ENCODE measurements around the gene CELF2.
A peak's percentile ranks its signal among the peaks of the same experiment; 100 is the strongest.

CELF2 gene

GRCh38 chr10:11166550-11166949 lies 148.9 kb downstream of the CELF2 start:
- Mint-ChIP-seq H3K9me3 (peaks cover 10% of the 10 kb centered on the region), H3K27ac (no peak overlapping the region), H3K36me3 (ENCODE audit: low read depth) (peaks cover 7% of the 10 kb centered on the region), H3K27me3 (ENCODE audit: low read depth, poor library complexity) (peaks cover 40% of the 10 kb centered on the region), H3K4me3 (peak overlapping the region; percentile 85), H3K4me1 (peaks cover 39% of the 10 kb centered on the region)
- TF ChIP-seq CTCF (IDR thresholded peaks at IDR 0.05): no peak
- no peak for DNase-seq

- Mint-ChIP-seq H3K4me3 (no peak overlapping the region), H3K36me3 (ENCODE audit: low read depth) (no peaks in the 10 kb centered on the region), H3K9me3 (peaks cover 2% of the 10 kb centered on the region), H3K27ac (no peak overlapping the region), H3K27me3 (ENCODE audit: low read depth, poor library complexity) (peaks cover 36% of the 10 kb centered on the region), H3K4me1 (peaks cover 39% of the 10 kb centered on the region)
- TF ChIP-seq CTCF (IDR thresholded peaks at IDR 0.05): no peak
- no peak for DNase-seq
Observed at GRCh38 chr10:11167233-11167966, 149.7 kb downstream of the CELF2 start.

- no peak overlapping the region for H3K27ac Mint-ChIP-seq
- H3K4me3 Mint-ChIP-seq: no peak overlapping the region
- H3K27me3 Mint-ChIP-seq (ENCODE audit: low read depth, poor library complexity): peaks cover 29% of the 10 kb centered on the region
- no peak for DNase-seq
- H3K4me1 Mint-ChIP-seq: peaks cover 27% of the 10 kb centered on the region
- no peaks in the 10 kb centered on the region for H3K9me3 Mint-ChIP-seq
- no peak for TF ChIP-seq CTCF (IDR thresholded peaks at IDR 0.05)
- no peaks in the 10 kb centered on the region for H3K36me3 Mint-ChIP-seq (ENCODE audit: low read depth)
Observed at GRCh38 chr10:11168423-11169090, 150.9 kb downstream of the CELF2 start.

DNA sequence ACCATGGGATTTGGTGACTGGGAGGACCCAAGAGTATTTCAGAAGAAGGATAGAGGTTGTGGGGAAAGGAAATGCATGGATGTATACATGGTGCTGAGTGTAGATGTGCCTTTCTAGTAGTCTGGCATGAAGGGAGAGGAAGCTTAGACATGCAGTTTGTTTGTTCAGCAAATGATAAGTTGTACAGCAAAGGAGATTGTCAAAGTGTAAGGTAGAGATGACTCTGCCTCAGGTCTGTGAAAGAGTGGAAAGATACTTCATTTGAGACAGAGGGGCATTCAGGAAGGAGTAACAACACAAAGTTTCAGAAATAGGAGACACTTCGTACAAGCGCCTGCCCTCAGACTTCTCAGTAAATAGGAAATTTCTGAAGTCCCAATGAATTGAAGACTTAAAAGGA lies 152.3 kb downstream of the CELF2 start:
- Mint-ChIP-seq H3K36me3 (ENCODE audit: low read depth) (no peaks in the 10 kb centered on the region), H3K27me3 (ENCODE audit: low read depth, poor library complexity) (peaks cover 22% of the 10 kb centered on the region), H3K4me1 (peaks cover 14% of the 10 kb centered on the region), H3K27ac (no peak overlapping the region), H3K9me3 (no peaks in the 10 kb centered on the region), H3K4me3 (no peak overlapping the region)
- TF ChIP-seq CTCF (IDR thresholded peaks at IDR 0.05): no peak
- no peak for DNase-seq

- Mint-ChIP-seq H3K9me3 (no peaks in the 10 kb centered on the region), H3K27me3 (ENCODE audit: low read depth, poor library complexity) (peaks cover 16% of the 10 kb centered on the region), H3K27ac (no peak overlapping the region), H3K4me1 (peaks cover 8% of the 10 kb centered on the region), H3K4me3 (no peak overlapping the region), H3K36me3 (ENCODE audit: low read depth) (no peaks in the 10 kb centered on the region)
- no peak for DNase-seq
- TF ChIP-seq CTCF (IDR thresholded peaks at IDR 0.05): no peak
Observed at GRCh38 chr10:11170574-11170973, 152.9 kb downstream of the CELF2 start.
